Keratinocyte (primary cell): ENCODE data around the gene DPM1. TPM values are rescaled to one million over a fixed set of nuclear protein-coding genes. Genes with fewer than 3 reads are reported as not detected.

ENCODE experiments used
- DNase-seq: peaks from one replicate; pipeline ENCODE4 v3.0.0-alpha.2; 2011; ENCODE audit warnings: low read depth, missing footprints, low spot score
- FAIRE-seq: peaks from 2 replicates; lab custom pipeline; 2011; peaks lifted over from hg19 to GRCh38; lab: Jason Lieb, UNC
- H2AFZ ChIP-seq: 2 replicates; pipeline ENCODE4 v1.6.0; 2012; ENCODE audit warnings: low read length, control low read depth, inconsistent platforms; ENCODE audit not compliant: control insufficient read depth
- H3K27ac ChIP-seq: 2 replicates; pipeline ENCODE4 v1.5.1; 2011; ENCODE audit warnings: low read length; ENCODE audit not compliant: control insufficient read depth, insufficient read depth
- H3K27me3 ChIP-seq: 3 replicates; pipeline ENCODE4 v1.6.0; 2011; ENCODE audit warnings: low read length; ENCODE audit not compliant: control insufficient read depth, insufficient read depth; ENCODE audit errors: extremely low read depth
- H3K36me3 ChIP-seq, 2 experiments: 2 replicates in 1 of 2; 3 replicates in 1 of 2; pipeline ENCODE4 v1.5.1; 2011; ENCODE audit warnings: low read length in 2 of 2, mild to moderate bottlenecking in 1 of 2; ENCODE audit not compliant: control insufficient read depth in 2 of 2, insufficient read depth in 2 of 2; ENCODE audit errors: extremely low read depth in 1 of 2
- H3K4me1 ChIP-seq: 3 replicates; pipeline ENCODE4 v1.5.1; 2011; ENCODE audit warnings: low read length; ENCODE audit not compliant: control insufficient read depth, insufficient read depth; ENCODE audit errors: extremely low read depth
- H3K4me2 ChIP-seq: 3 replicates; pipeline ENCODE4 v1.6.0; 2011; ENCODE audit warnings: low read depth, low read length; ENCODE audit not compliant: control insufficient read depth, insufficient read depth; ENCODE audit errors: extremely low read depth
- H3K4me3 ChIP-seq, 3 experiments: fragments of 200-600 bp in 1 of 3; sonication (generic) in 1 of 3; 2 replicates in 2 of 3; 3 replicates in 1 of 3; pipeline ENCODE4 v1.5.1; 2011 to 2016; ENCODE audit warnings: low read length in 3 of 3, mild to moderate bottlenecking in 3 of 3, control low read depth in 2 of 3, inconsistent platforms in 1 of 3, low read depth in 1 of 3, mixed read lengths in 1 of 3, mixed run types in 1 of 3, moderate library complexity in 1 of 3; ENCODE audit not compliant: control insufficient read depth in 2 of 3, insufficient read depth in 2 of 3; ENCODE audit errors: extremely low read depth in 1 of 3
- H3K79me2 ChIP-seq: 2 replicates; pipeline ENCODE4 v1.6.0; 2012; ENCODE audit warnings: low read length; ENCODE audit not compliant: control insufficient read depth, insufficient read depth
- H3K9ac ChIP-seq: 3 replicates; pipeline ENCODE4 v1.6.0; 2011; ENCODE audit warnings: low read length; ENCODE audit not compliant: control insufficient read depth, insufficient read depth; ENCODE audit errors: extremely low read depth
- H3K9me1 ChIP-seq: 3 replicates; pipeline ENCODE4 v1.6.0; 2011; ENCODE audit warnings: low read length; ENCODE audit not compliant: control insufficient read depth, insufficient read depth; ENCODE audit errors: extremely low read depth
- H3K9me3 ChIP-seq: 2 replicates; pipeline ENCODE4 v1.5.1; 2012; ENCODE audit warnings: low read depth, low read length; ENCODE audit not compliant: control insufficient read depth
- H4K20me1 ChIP-seq: 3 replicates; pipeline ENCODE4 v1.6.0; 2011; ENCODE audit warnings: low read length; ENCODE audit not compliant: control insufficient read depth, insufficient read depth; ENCODE audit errors: extremely low read depth
- CTCF ChIP-seq, 3 experiments: IDR thresholded peaks in 1 of 3; conservative IDR thresholded peaks in 1 of 3; optimal IDR thresholded peaks in 1 of 3; 2 replicates in 2 of 3; 3 replicates in 1 of 3; pipeline versions ENCODE3 to v1.5.1; 2011; ENCODE audit warnings: low read length in 3 of 3, mild to moderate bottlenecking in 3 of 3, moderate library complexity in 2 of 3, control low read depth in 1 of 3, inconsistent platforms in 1 of 3; ENCODE audit not compliant: insufficient read depth in 2 of 3; ENCODE audit errors: extremely low read depth in 1 of 3
- EZH2 ChIP-seq: IDR thresholded peaks from one replicate; pipeline ENCODE4 v1.6.1; 2012; ENCODE audit warnings: inconsistent platforms, mild to moderate bottlenecking, low read length, moderate library complexity
- dilution Hi-C: fragments of 300-500 bp; cut with MboI; formaldehyde crosslinking; loops from one replicate; pipeline ENCODE4 v1.7.0; 2020; ENCODE audit warnings: low sequenced_read_pairs; ENCODE audit not compliant: extremely low pct_ligation_motif_present
- polyA plus RNA-seq, 5 experiments: library from polyadenylated mRNA; depleted of rRNA in 3 of 5; stranded (reverse) in 3 of 5; stranded (forward) in 1 of 5; unstranded in 1 of 5; fragments of >200 nt; gene quantifications; 1 replicate in 1 of 5; 2 replicates in 3 of 5; 3 replicates in 1 of 5; pipeline versions ENCODE4 v1.2.1 to v1.2.3, GENCODE V29; 2011 to 2012; ENCODE audit warnings: missing spikeins in 2 of 5, low read depth in 1 of 5, low replicate concordance in 1 of 5

The DPM1 gene
- polyA plus RNA-seq, 1 donor (not counting 4 experiments of a cell fraction or from before 2014, with no cell fraction given) = 99.4 TPM

- dilution Hi-C loops = no loop called here
Observed at GRCh38 chr20:50887576-50887975, 70.8 kb downstream of the DPM1 start.

GRCh38 chr20:50886184-50886790 is 72.0 kb downstream of the DPM1 start:
- H2AFZ ChIP-seq = no peak overlapping the region
- H3K4me1 ChIP-seq = no peaks in the 10 kb centered on the region
- H3K27me3 ChIP-seq = no peaks in the 10 kb centered on the region
- H3K27ac ChIP-seq = no peak overlapping the region
- peaks cover 3% of the 10 kb centered on the region for H3K79me2 ChIP-seq
- no peak for TF ChIP-seq EZH2
- no peak for TF ChIP-seq CTCF (optimal IDR thresholded peaks at IDR 0.05 in 1 of 3, IDR thresholded peaks at IDR 0.05 in 1 of 3, conservative IDR thresholded peaks at IDR 0.05 in 1 of 3; ENCODE audit: extremely low read depth in 1 of 3, insufficient read depth in 2 of 3, low read length in 3 of 3)
- DNase-seq (no peak), FAIRE-seq (no peak)
- dilution Hi-C loops = no loop called here
- no peaks in the 10 kb centered on the region for H4K20me1 ChIP-seq
- no peak overlapping the region for H3K4me3 ChIP-seq
- no peaks in the 10 kb centered on the region for H3K9me1 ChIP-seq
- H3K36me3 ChIP-seq = peaks cover 9 to 11% of the 10 kb centered on the region in 2 experiments
- no peaks in the 10 kb centered on the region for H3K9me3 ChIP-seq
- no peak overlapping the region for H3K9ac ChIP-seq
- H3K4me2 ChIP-seq = no peak overlapping the region

More at GRCh38 chr20:50887576-50887975, 70.8 kb downstream of the DPM1 start:
- H3K4me3 ChIP-seq = no peak overlapping the region
- H2AFZ ChIP-seq = no peak overlapping the region
- no peak for TF ChIP-seq EZH2
- TF ChIP-seq CTCF (optimal IDR thresholded peaks at IDR 0.05 in 1 of 3, IDR thresholded peaks at IDR 0.05 in 1 of 3, conservative IDR thresholded peaks at IDR 0.05 in 1 of 3; ENCODE audit: extremely low read depth in 1 of 3, insufficient read depth in 2 of 3, low read length in 3 of 3) = no peak
- H3K9me1 ChIP-seq = no peaks in the 10 kb centered on the region
- no peak overlapping the region for H3K27ac ChIP-seq
- peaks cover 3% of the 10 kb centered on the region for H4K20me1 ChIP-seq
- H3K4me1 ChIP-seq = no peaks in the 10 kb centered on the region
- no peak overlapping the region for H3K9ac ChIP-seq
- peaks cover 7% of the 10 kb centered on the region for H3K79me2 ChIP-seq
- H3K4me2 ChIP-seq = no peak overlapping the region
- H3K36me3 ChIP-seq = peaks cover 16 to 19% of the 10 kb centered on the region in 2 experiments
- DNase-seq (no peak), FAIRE-seq (no peak)
- no peaks in the 10 kb centered on the region for H3K9me3 ChIP-seq
- H3K27me3 ChIP-seq = no peaks in the 10 kb centered on the region
